Stimulated activated CD4-positive, alpha-beta T cell treated with anti-CD3 and anti-CD28 coated beads, Interleukin-4, amount 100 ng/mL, for 48 hours (primary cell): ENCODE results near the gene TENM3.
"Not testable (repeated sequence)": the region's sequence is repeated elsewhere in the genome, so short reads cannot be mapped to it uniquely, and the experiment has no call there.

Experiments
- DNase-seq, 2 donors: peaks; one replicate each; pipeline ENCODE4 v3.0.0-alpha.2; 2020; ENCODE audit warnings: low read depth in 2 of 2

TENM3 gene

DNA sequence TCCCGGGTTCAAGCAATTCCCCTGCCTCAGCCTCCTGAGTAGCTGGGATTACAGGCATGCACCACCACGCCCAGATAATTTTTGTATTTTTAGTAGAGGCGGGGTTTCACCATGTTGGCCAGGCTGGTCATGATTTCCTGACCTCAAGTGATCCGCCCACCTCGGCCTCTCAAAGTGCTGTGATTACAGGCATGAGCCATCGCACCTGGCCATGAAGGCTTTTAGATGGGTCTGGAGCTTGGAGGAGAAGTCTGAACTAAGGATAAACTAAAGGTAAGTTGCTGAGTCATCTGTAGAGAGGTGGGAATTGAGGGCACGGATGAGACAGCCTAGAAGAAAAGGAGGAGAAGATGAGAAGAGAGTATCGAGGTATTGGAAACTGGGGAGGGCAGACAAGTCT is at the start of gene TENM3:
Gene TENM3 (plus strand): TSS at position 199 of the 400 bp plus-strand sequence. CDS start 80,619 bp downstream, outside the sequence.
- DNase-seq, result not testable (repeated sequence)

- DNase-seq, result no peak
Measured at GRCh38 chr4:182194091-182194824, 48.9 kb upstream of the TENM3 start.

DNA sequence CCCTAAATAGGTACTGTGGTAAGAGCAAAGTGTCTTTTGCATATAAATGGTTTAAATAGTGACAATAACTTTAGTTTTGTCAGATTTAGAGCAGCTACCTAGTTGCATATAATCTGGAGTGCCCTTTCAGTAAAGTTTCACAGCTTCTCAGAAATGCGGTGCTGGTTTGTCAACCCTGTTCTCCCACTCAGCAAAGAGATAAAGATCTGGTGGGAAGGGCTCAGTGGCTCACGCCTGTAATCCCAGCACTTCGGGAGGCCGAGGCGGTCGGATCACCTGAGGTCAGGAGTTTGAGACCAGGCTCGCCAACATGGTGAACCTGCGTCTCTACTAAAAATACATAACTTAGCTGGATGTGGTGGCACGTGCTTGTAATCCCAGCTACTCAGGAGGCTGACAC is 45.6 kb upstream of the TENM3 start:
- DNase-seq, result no peak

- DNase-seq, result no peak
Measured at GRCh38 chr4:182201871-182202270, 41.3 kb upstream of the TENM3 start.

GRCh38 chr4:182202650-182203049 is 40.6 kb upstream of the TENM3 start:
- no peak for DNase-seq

GRCh38 chr4:182203872-182204411 is 39.3 kb upstream of the TENM3 start:
- no peak for DNase-seq

GRCh38 chr4:182205306-182205705 is 37.9 kb upstream of the TENM3 start:
- no peak for DNase-seq

- no peak for DNase-seq
Measured at GRCh38 chr4:182206266-182206665, 36.9 kb upstream of the TENM3 start.

- no peak for DNase-seq
Measured at GRCh38 chr4:182206916-182207315, 36.3 kb upstream of the TENM3 start.

GRCh38 chr4:182207830-182208396 is 35.3 kb upstream of the TENM3 start:
- DNase-seq, result no peak

GRCh38 chr4:182208526-182209050 is 34.6 kb upstream of the TENM3 start:
- DNase-seq, result no peak

- DNase-seq, result no peak
Measured at GRCh38 chr4:182212211-182212761, 30.9 kb upstream of the TENM3 start.

DNA sequence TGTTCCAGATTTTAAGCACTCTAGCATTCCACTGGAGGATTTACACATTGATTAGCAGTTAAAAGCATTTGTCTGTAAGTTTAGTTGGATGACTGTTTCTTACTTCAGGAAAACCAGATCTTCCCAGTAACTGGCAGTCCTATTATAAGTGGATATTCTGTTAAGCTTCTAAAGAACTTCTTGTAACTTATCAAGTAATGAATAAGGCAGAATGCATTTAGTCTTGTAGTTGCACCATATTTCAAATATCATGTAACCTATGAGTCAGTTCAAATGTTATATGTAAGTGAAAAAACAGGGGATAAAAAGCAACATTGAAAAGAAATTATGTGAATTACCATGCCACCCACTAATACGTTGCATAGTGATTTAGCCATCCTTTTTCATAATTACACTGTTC is 30.2 kb upstream of the TENM3 start:
- no peak for DNase-seq

- no peak for DNase-seq
Measured at GRCh38 chr4:182215148-182215547, 28.1 kb upstream of the TENM3 start.

DNA sequence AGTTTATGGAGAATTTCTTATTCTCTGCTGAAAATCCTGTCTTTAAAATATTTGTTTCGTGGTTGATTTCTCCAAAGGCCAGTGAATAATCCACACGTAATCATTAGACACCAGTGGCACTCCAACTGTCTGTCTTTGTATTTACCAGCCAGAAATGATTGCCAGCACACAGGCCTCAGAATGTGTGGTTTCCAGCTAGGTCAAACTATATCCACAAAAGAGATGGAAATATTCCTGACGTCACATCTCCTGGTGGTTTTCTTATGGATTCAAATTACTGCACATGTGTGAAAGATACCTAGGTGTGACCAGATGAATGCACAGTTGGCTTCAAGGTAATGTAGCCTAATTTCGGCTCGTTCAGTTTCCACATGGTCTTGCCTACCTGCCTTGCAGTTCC is 27.2 kb upstream of the TENM3 start:
- no peak for DNase-seq

GRCh38 chr4:182219411-182220056 is 23.7 kb upstream of the TENM3 start:
- DNase-seq, result no peak

GRCh38 chr4:182221987-182222386 is 21.2 kb upstream of the TENM3 start:
- DNase-seq, result no peak

DNA sequence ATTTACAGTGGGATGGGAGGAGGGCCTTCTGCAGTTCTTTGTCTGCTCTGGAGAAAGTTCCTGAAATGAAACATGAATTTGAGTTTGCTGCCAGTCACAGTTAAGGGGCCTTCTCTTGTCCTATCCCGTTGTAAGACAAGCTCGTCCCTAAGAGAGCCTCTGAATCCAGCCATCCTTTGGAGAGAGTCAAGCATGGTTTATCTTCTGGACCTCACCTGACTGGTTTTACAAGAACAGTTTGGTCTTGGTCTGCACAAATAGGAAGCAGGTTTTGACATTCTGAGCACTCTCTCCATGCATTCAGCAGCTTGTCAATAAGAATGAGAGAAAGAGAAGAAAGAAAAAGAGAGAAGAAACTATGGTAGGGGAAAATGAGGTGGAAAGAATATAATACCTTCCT is 20.4 kb upstream of the TENM3 start:
- no peak for DNase-seq

DNA sequence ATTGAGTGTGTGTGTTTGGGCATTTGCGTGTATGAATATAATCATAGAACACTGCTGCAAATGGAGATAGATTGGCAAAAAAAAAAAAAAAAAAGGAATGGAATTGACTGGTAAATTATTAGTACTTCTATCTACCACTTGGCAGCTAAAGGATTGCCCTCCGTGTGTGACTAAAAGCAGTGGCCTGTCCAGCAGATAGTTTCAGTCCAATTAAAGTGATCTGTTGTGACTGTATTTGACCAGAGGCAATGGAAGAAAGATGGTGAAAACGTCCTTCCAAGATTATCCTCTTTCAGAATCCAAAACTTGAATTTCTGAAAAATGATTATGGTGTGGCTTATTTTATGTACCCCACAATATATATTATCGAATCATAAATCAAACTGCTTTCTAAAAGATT is 19.5 kb upstream of the TENM3 start:
- no peak for DNase-seq

DNA sequence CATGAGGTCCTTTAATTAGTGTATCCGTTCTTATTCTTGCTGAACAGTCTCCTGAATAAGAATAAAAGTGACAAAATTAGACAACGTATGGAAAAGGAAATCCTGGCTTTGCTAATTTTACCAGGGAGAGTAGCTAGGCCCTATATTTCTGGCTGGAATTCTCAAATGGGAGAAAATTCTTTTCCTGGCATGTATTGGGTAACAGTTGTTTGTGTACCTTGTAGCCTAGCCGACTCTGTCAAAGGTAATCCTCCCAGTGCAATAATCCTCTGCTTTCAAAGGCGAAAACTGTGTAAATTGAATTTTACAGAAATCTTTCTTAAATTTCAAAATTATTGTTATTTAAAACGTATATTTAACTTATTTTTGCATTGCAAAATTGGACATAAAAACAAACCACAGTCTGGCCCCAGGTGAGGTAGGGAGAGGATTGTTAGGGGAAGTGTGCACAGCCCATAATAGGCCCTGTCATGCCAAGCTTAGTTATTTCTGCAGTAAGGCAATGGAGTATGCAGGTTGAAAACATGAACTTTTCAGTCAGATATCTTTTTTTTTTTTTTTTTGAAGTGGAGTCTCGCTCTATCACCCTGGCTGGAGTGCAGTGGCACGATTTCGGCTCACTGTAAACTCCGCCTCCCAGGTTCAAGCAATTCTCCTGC is 18.9 kb upstream of the TENM3 start:
- DNase-seq, result no peak

GRCh38 chr4:182225257-182225852 is 17.8 kb upstream of the TENM3 start:
- DNase-seq, result no peak
